ENCODE results near the gene KIAA1958.

The KIAA1958 gene

GRCh38 chr9:112487799-112488340, 1.2 kb downstream of the KIAA1958 start:
- TF ChIP-seq, protein P1, sequence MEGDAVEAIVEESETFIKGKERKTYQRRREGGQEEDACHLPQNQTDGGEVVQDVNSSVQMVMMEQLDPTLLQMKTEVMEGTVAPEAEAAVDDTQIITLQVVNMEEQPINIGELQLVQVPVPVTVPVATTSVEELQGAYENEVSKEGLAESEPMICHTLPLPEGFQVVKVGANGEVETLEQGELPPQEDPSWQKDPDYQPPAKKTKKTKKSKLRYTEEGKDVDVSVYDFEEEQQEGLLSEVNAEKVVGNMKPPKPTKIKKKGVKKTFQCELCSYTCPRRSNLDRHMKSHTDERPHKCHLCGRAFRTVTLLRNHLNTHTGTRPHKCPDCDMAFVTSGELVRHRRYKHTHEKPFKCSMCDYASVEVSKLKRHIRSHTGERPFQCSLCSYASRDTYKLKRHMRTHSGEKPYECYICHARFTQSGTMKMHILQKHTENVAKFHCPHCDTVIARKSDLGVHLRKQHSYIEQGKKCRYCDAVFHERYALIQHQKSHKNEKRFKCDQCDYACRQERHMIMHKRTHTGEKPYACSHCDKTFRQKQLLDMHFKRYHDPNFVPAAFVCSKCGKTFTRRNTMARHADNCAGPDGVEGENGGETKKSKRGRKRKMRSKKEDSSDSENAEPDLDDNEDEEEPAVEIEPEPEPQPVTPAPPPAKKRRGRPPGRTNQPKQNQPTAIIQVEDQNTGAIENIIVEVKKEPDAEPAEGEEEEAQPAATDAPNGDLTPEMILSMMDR (IDR thresholded peaks at IDR 0.05; ENCODE audit: insufficient read depth, low read depth, low read length, missing control alignments) = no peak
- DNase-seq (ENCODE audit: low read depth) = peak; percentile 7
- H3K4me3 ChIP-seq (ENCODE audit: low read depth, low read length) = peak overlapping the region; percentile 67

GRCh38 chr9:112489039-112489546, 2.5 kb downstream of the KIAA1958 start:
- DNase-seq (ENCODE audit: low read depth) = no peak
- TF ChIP-seq, protein P1 (IDR thresholded peaks at IDR 0.05; ENCODE audit: insufficient read depth, low read depth, low read length, missing control alignments) = no peak
- no peak overlapping the region for H3K4me3 ChIP-seq (ENCODE audit: low read depth, low read length)

DNA sequence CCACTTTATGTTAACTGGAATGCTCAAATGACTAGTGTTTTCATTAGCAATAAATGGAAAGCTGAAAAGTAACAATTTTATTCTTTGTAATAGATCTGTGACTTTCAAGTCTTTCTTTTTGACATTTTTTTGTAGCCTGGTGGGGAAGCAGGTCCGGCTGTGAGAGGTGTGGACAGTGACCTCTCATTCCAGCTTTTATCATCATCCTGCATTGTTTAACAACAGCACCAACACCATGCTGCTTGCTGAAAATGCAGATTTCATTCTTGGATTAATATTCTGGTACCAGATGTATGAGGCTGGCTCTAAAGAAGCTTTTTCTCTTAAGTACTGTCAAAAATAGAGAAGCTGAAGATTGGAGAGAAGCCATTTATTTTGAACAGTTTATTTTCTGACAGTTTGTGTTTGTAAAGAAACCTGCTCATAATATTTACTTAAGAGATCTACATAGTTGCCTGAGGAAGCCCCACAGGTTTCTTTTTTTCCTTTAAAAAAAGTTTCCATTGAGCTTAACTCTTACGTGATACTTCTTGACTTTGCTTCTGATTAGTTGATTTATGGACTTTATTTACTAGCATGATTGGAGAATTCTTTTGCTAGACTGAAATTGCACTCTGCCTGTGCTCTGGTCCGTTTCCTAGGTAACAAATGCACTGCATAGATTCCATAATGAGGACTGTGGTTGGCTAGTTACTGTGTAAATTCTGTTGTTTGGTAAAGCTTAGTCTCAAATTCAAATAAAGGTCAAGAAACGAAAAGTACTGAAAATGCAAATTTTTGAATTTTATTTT, 3.4 kb downstream of the KIAA1958 start:
- H3K4me3 ChIP-seq (ENCODE audit: low read depth, low read length) = no peak overlapping the region
- no peak for DNase-seq (ENCODE audit: low read depth)
- TF ChIP-seq, protein P1 (IDR thresholded peaks at IDR 0.05; ENCODE audit: insufficient read depth, low read depth, low read length, missing control alignments) = no peak

DNA sequence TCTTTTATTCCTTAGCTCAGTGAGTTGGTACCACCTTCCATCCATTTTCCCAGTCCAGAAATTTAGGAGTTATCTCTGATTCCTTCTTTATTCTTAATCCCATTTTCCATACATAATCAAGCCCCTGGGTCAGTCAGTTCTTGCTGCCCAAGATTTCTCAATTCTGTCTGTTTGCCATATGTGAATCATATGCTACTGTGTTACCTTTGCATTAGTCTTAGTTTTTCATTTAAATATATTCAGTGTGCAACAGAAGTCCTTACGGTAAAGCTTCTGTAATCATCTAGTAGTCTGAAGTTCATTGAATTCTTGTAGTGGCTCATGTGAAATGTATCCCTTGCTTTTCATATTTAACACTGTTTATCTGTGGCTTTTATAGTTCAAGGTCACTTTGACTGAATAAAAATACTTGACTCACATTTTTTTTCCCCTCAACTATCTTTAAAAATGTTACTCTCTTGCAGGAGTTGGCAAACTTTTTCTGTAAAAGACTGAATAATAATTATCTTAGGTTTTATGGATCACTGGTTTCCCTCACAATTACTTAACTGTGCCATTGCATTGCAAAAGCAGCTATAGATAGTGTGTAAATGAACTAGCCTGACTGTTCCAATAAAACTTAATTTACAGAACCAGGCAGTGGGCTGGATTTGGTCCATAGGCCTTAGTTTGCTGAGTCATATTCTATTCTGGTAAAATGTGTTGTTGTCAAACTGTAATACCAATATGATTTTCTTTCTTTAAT, 6.9 kb downstream of the KIAA1958 start:
- H3K4me3 ChIP-seq (ENCODE audit: low read depth, low read length) = no peak overlapping the region
- DNase-seq (ENCODE audit: low read depth) = no peak
- TF ChIP-seq, protein P1 (IDR thresholded peaks at IDR 0.05; ENCODE audit: insufficient read depth, low read depth, low read length, missing control alignments) = no peak

GRCh38 chr9:112494153-112494552, 7.5 kb downstream of the KIAA1958 start:
- DNase-seq (ENCODE audit: low read depth) = no peak
- no peak overlapping the region for H3K4me3 ChIP-seq (ENCODE audit: low read depth, low read length)
- TF ChIP-seq, protein P1 (IDR thresholded peaks at IDR 0.05; ENCODE audit: insufficient read depth, low read depth, low read length, missing control alignments) = no peak

DNA sequence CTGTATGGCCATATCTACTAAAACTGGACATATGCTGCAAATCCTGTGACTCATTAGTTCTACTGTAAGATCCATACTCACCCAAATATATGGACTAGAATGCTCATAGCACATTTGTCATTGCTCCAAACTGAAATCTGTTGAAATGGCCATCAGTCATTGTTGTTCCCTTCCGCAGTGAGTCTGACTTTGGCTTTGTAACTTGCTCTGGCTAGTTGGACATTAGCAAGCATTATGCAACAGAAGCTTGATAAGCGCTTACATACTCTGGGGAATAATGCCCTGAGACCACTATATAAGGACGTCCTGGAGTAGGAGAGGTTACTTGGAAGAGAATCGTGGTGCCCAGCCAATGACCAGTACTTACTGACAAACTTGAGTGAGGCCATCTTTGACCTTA, 9.0 kb downstream of the KIAA1958 start:
- DNase-seq (ENCODE audit: low read depth) = no peak
- no peak overlapping the region for H3K4me3 ChIP-seq (ENCODE audit: low read depth, low read length)
- TF ChIP-seq, protein P1 (IDR thresholded peaks at IDR 0.05; ENCODE audit: insufficient read depth, low read depth, low read length, missing control alignments) = no peak

Data from GM12865 (cell line).